ENCODE data around the gene APPL2. TPM values are rescaled to one million over a fixed set of nuclear protein-coding genes. Genes with fewer than 3 reads are reported as not detected.

APPL2 gene
- total RNA-seq, 3 donors from 2014 or later, result 110 to 226 (median 138) TPM

- intact Hi-C loops (cut with DNase I, micrococcal nuclease), result no loop called here
- no peak for DNase-seq
- no peak for TF ChIP-seq CTCF (IDR thresholded peaks at IDR 0.05)
- no peak overlapping the region for H3K4me3 ChIP-seq
- H3K36me3 ChIP-seq (ENCODE audit: low read depth), result no peaks in the 10 kb centered on the region
- no peaks in the 10 kb centered on the region for H3K4me1 ChIP-seq (ENCODE audit: low read depth)
- no peak for ATAC-seq
- H3K9me3 ChIP-seq, result no peaks in the 10 kb centered on the region
Measured at GRCh38 chr12:105156260-105156659, 79.7 kb downstream of the APPL2 start.

- DNase-seq (no peak), ATAC-seq (no peak)
- intact Hi-C loops (cut with DNase I, micrococcal nuclease), result no loop called here
- no peaks in the 10 kb centered on the region for H3K36me3 ChIP-seq (ENCODE audit: low read depth)
- no peak overlapping the region for H3K4me3 ChIP-seq
- H3K9me3 ChIP-seq, result no peaks in the 10 kb centered on the region
- H3K4me1 ChIP-seq (ENCODE audit: low read depth), result no peaks in the 10 kb centered on the region
- no peak for TF ChIP-seq CTCF (IDR thresholded peaks at IDR 0.05)
Measured at GRCh38 chr12:105142259-105142658, 93.7 kb downstream of the APPL2 start.

- no peak for ATAC-seq
- no peak overlapping the region for H3K4me3 ChIP-seq
- H3K4me1 ChIP-seq (ENCODE audit: low read depth), result no peaks in the 10 kb centered on the region
- H3K36me3 ChIP-seq (ENCODE audit: low read depth), result no peaks in the 10 kb centered on the region
- TF ChIP-seq CTCF (IDR thresholded peaks at IDR 0.05), result no peak
- no peak for DNase-seq
- no peaks in the 10 kb centered on the region for H3K9me3 ChIP-seq
- intact Hi-C loops (cut with DNase I, micrococcal nuclease), result no loop called here
Measured at GRCh38 chr12:105141320-105141922, 94.6 kb downstream of the APPL2 start.

GRCh38 chr12:105138248-105138647 is 97.7 kb downstream of the APPL2 start:
- TF ChIP-seq CTCF (IDR thresholded peaks at IDR 0.05), result no peak
- no peaks in the 10 kb centered on the region for H3K4me1 ChIP-seq (ENCODE audit: low read depth)
- ATAC-seq, result no peak
- no peaks in the 10 kb centered on the region for H3K36me3 ChIP-seq (ENCODE audit: low read depth)
- intact Hi-C loops (cut with DNase I, micrococcal nuclease), result no loop called here
- DNase-seq, result no peak
- H3K9me3 ChIP-seq, result no peaks in the 10 kb centered on the region
- no peak overlapping the region for H3K4me3 ChIP-seq

Other genes with a start within 250 kb of the APPL2 start
- gene NOPCHAP1, start 249.9 kb downstream of the APPL2 start, total RNA-seq, result 10 to 100 TPM; 10.4 to 12.8 (median 11.3) TPM
- gene ALDH1L2, start 151.7 kb downstream of the APPL2 start, total RNA-seq, result 1 to 10 TPM; 1.4 to 5.0 (median 4.3) TPM
- gene WASHC4, start 128.4 kb downstream of the APPL2 start, total RNA-seq, result 10 to 100 TPM; 34.2 to 50.4 (median 34.7) TPM
- 100 to 1,000 TPM in 1 of 3 donors, 10 to 100 TPM in 2; 47.4 to 119 (median 81.7) TPM for gene C12orf75, start 94.5 kb upstream of the APPL2 start, total RNA-seq

Data from mucosa of descending colon (tissue), 3 donors.